NCI-H146 (cell line): ENCODE data around the gene RRAGD.

Experiments
- DNase-seq: peaks from one replicate; lab custom pipeline; 2025; lab: John Stamatoyannopoulos, UW

Gene RRAGD

GRCh38 chr6:89375427-89376267 lies 36.4 kb downstream of the RRAGD start:
- DNase-seq: peak; percentile 98

- DNase-seq: no peak
Measured at GRCh38 chr6:89372506-89372901, 39.6 kb downstream of the RRAGD start.

GRCh38 chr6:89371849-89372505 lies 40.1 kb downstream of the RRAGD start:
- DNase-seq: peak; percentile 52

- no peak for DNase-seq
Measured at GRCh38 chr6:89368999-89369398, 43.1 kb downstream of the RRAGD start.

- peak; percentile 54 for DNase-seq
Measured at GRCh38 chr6:89368107-89368506, 44.0 kb downstream of the RRAGD start.

GRCh38 chr6:89364586-89364985 lies 47.5 kb downstream of the RRAGD start:
- no peak for DNase-seq

- DNase-seq: no peak
Measured at GRCh38 chr6:89361171-89361570, 50.9 kb downstream of the RRAGD start.

GRCh38 chr6:89360415-89360999 lies 51.6 kb downstream of the RRAGD start:
- no peak for DNase-seq

GRCh38 chr6:89359561-89359960 lies 52.5 kb downstream of the RRAGD start:
- no peak for DNase-seq

- no peak for DNase-seq
Measured at GRCh38 chr6:89357390-89357789, 54.7 kb downstream of the RRAGD start.

GRCh38 chr6:89356642-89357170 lies 55.4 kb downstream of the RRAGD start:
- DNase-seq: no peak

- no peak for DNase-seq
Measured at GRCh38 chr6:89355511-89356194, 56.4 kb downstream of the RRAGD start.

- DNase-seq: peak; percentile 72
Measured at GRCh38 chr6:89353702-89354392, 58.2 kb downstream of the RRAGD start.

GRCh38 chr6:89353118-89353556 lies 58.9 kb downstream of the RRAGD start:
- no peak for DNase-seq

- DNase-seq: peak; percentile 88
Measured at GRCh38 chr6:89352278-89353117, 59.6 kb downstream of the RRAGD start, which contains the start of gene UBE2J1. TSS of gene UBE2J1 (minus strand) at chr6:89352722. CDS start at chr6:89352569, 153 bp downstream.

- peak; percentile 49 for DNase-seq
Measured at GRCh38 chr6:89351671-89352277, 60.3 kb downstream of the RRAGD start.

- DNase-seq: no peak
Measured at GRCh38 chr6:89350281-89350966, 61.6 kb downstream of the RRAGD start.

GRCh38 chr6:89348372-89348771 lies 63.7 kb downstream of the RRAGD start:
- DNase-seq: no peak

- no peak for DNase-seq
Measured at GRCh38 chr6:89347825-89348224, 64.2 kb downstream of the RRAGD start.
